NCI-H1436 (cell line): ENCODE measurements around the gene DYNC1I2.

ENCODE experiments used
- DNase-seq: peaks from one replicate; lab custom pipeline; 2025; lab: John Stamatoyannopoulos, UW

The DYNC1I2 gene

DNA sequence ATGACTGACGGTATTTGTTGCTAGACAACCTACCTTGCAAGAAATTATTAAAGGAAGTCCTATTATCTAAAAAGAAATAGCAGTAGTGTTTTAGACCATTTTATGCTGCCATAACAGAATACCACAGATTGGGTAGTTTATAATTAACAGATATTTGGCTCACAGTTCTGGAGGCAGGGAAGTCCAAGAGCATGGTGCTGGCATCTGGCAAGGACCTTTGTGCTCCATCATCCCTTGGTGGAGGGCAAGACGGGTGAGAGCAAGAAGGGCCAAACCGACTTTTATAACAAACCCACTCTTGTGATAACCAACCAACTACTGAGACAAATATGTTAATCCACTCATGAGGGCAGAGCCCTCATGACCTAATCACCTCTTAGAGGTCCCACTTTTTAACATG is 91.2 kb downstream of the DYNC1I2 start:
- DNase-seq, result no peak

- no peak for DNase-seq
These were observed 98.2 kb downstream of the DYNC1I2 start for GRCh38 chr2:171785450-171785849.

- no peak for DNase-seq
These were observed 100.2 kb downstream of the DYNC1I2 start for GRCh38 chr2:171787333-171788072.

DNA sequence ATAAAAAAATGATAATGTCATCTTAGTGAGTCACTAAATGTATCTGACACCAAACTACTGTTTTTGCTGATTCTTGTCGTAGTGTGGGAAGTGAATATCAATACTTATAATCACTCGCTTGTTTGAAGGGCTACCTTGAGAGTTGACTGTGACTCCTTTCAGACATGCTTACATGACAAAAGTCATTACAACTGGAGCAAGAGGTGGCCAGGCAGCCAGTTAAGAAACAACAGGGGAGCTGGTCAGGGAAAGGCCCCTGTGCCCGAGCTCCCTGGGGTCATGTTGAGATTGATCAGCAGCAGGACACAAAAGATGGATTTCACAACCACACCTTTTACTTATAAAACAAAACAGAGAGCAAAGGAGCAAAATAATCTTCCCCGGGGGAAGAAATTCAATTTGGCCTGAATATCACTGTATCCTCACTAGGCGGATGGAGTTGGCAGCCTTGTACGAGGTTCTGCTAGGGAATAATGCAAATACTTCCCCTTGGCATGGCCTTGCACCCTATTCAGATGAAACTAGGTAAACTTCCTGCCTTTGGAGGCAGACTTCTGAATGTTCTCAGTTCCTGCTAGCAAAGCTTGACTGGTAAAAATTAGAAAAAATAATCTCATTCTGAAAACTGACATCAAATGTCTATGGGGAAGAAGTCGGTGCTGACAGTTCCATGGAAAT is 101.2 kb downstream of the DYNC1I2 start:
- no peak for DNase-seq

GRCh38 chr2:171789956-171790355 is 102.7 kb downstream of the DYNC1I2 start:
- DNase-seq, result no peak

GRCh38 chr2:171791361-171791760 is 104.1 kb downstream of the DYNC1I2 start:
- no peak for DNase-seq

GRCh38 chr2:171792157-171792556 is 104.9 kb downstream of the DYNC1I2 start:
- DNase-seq, result no peak

- no peak for DNase-seq
These were observed 105.8 kb downstream of the DYNC1I2 start for GRCh38 chr2:171792886-171793580.

- DNase-seq, result no peak
These were observed 106.7 kb downstream of the DYNC1I2 start for GRCh38 chr2:171793691-171794678.

- DNase-seq, result no peak
These were observed 107.6 kb downstream of the DYNC1I2 start for GRCh38 chr2:171794918-171795317.
